Stimulated activated naive CD8-positive, alpha-beta T cell treated with anti-CD3 and anti-CD28 coated beads, Interleukin-15, Interleukin-2, amounts not matched to agents 100 ng/mL and 50 ng/mL, for 24 hours (primary cell): ENCODE data around the gene ACO2.
A peak's percentile ranks its signal among the peaks of the same experiment; 100 is the strongest.
"Not testable (repeated sequence)": the region's sequence is repeated elsewhere in the genome, so short reads cannot be mapped to it uniquely, and the experiment has no call there.

ENCODE experiments used
- H3K27ac Mint-ChIP-seq: one replicate; pipeline ENCODE4 v1.8.0; 2021; ENCODE audit warnings: mild to moderate bottlenecking, mixed read lengths
- H3K27me3 Mint-ChIP-seq: one replicate; pipeline ENCODE4 v1.8.0; 2021; ENCODE audit warnings: mixed read lengths
- H3K36me3 Mint-ChIP-seq: one replicate; pipeline ENCODE4 v1.8.0; 2021; ENCODE audit warnings: low read depth, mixed read lengths
- H3K4me1 Mint-ChIP-seq: one replicate; pipeline ENCODE4 v1.8.0; 2021; ENCODE audit warnings: low read depth, mixed read lengths
- H3K4me3 Mint-ChIP-seq: one replicate; pipeline ENCODE4 v1.8.0; 2021; ENCODE audit warnings: mild to moderate bottlenecking, mixed read lengths
- H3K9me3 Mint-ChIP-seq: one replicate; pipeline ENCODE4 v1.8.0; 2021; ENCODE audit warnings: mixed read lengths

Gene ACO2

DNA sequence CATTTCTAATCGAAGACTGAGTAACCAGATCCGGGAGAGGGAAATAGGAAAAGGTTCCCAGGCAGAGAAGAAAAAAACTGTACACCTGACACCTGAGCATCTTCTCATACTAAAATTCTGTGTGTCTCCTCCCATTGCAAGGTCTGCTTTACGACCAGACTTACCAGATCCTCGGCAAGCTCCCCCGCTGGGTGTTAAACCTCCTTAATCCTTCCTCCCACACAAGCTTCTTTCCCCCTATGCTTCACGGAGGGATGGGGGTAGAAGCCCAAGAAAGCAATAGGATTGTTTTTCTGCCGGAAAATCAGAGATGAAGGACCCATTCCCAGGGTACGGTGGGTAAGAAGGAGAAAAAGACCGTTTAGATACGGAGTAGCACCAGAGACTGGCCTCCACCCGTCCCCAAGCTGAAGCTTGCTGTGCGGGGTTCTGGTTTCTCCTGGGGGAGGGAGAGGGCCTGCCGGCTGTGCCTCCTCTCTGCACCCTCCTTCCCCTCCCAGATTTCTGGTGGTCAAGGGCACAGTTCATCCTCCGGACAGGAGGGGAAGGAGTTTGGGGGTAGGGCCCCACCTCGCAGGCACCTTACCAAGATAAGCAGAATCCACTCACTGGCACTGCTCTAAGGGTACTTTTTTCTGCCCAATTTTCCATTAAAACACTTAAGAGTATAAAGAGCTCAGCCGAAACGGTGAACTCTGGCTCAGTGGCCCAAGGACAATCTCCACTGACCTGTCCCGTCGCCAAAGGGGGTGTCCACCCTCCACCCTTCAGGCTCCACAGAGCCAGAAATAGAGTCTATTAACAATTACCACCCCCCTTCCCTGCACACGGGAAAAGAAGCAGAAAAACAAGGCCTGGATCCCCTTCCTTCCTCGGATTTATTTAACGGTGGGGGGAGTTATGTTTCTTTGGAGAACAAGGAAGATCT lies 23.5 kb upstream of the ACO2 start:
- Mint-ChIP-seq H3K4me3 (peak overlapping the region; percentile 92), H3K4me1 (peaks cover 34% of the 10 kb centered on the region), H3K27ac (peak overlapping the region; percentile 99), H3K9me3 (no peaks in the 10 kb centered on the region), H3K36me3 (peaks cover 26% of the 10 kb centered on the region), H3K27me3 (no peaks in the 10 kb centered on the region)

- Mint-ChIP-seq H3K4me1 (peaks cover 29% of the 10 kb centered on the region), H3K36me3 (peaks cover 26% of the 10 kb centered on the region), H3K27me3 (no peaks in the 10 kb centered on the region), H3K27ac (peak overlapping the region; percentile 99), H3K4me3 (peak overlapping the region; percentile 92), H3K9me3 (no peaks in the 10 kb centered on the region)
Observed at GRCh38 chr22:41446057-41446501, 22.8 kb upstream of the ACO2 start.

DNA sequence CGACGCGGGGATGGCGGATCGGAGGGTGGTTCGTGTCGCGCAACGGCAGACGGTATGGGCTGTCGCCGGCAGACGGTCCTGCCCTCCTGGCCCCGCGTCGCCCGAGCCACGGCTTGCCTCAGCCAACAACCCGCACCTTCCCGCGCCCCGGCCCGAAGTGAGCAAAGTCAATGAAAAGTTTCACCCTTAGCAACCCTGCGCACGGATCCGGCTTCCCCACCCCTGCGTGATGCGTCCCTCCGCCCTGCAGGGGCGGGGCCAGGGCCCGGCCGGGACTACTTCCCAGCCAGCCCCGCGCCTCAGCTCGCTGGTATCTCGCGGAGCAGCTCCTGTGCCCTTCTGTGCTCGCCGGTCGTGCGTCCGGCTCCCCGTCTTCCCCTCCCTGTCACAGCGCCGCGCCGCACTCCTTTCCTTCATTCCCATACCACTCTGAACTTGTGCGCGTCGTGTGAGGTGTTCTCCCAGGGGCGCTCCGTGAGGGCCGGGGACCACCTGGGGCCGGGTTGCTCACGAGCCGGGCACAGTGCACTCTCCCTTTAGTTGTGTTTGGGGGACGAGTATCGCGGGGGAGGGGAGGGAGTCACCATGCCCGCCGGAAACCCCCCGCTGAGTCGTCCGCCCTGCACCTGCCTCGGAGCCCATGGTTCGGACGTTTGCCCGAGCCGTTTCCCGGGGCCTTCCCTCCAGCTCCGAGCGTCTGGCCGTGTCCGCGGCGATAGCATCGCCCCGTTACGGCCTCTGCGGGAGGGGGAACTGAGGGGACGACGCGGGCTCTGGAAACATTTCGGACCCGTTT lies 22.1 kb upstream of the ACO2 start, which contains the start of gene TOB2:
TSS of gene TOB2 (minus strand) at position 163 of the 796 bp plus-strand sequence. CDS start 9,456 bp downstream, outside the sequence.
- H3K36me3 Mint-ChIP-seq: peaks cover 26% of the 10 kb centered on the region
- no peaks in the 10 kb centered on the region for H3K27me3 Mint-ChIP-seq
- no peaks in the 10 kb centered on the region for H3K9me3 Mint-ChIP-seq
- H3K27ac Mint-ChIP-seq: peak within 1 kb of the TSS; percentile 99
- H3K4me1 Mint-ChIP-seq: peaks cover 26% of the 10 kb centered on the region
- H3K4me3 Mint-ChIP-seq: peak within 1 kb of the TSS; percentile 92

- Mint-ChIP-seq H3K4me3 (peak overlapping the region; percentile 92), H3K9me3 (no peaks in the 10 kb centered on the region), H3K36me3 (peaks cover 24% of the 10 kb centered on the region), H3K4me1 (peaks cover 23% of the 10 kb centered on the region), H3K27me3 (no peaks in the 10 kb centered on the region), H3K27ac (peak overlapping the region; percentile 99)
Observed at GRCh38 chr22:41447435-41448188, 21.3 kb upstream of the ACO2 start.

GRCh38 chr22:41448189-41448808 lies 20.6 kb upstream of the ACO2 start:
- H3K27me3 Mint-ChIP-seq: no peaks in the 10 kb centered on the region

GRCh38 chr22:41458161-41458728 lies 10.7 kb upstream of the ACO2 start:
- Mint-ChIP-seq H3K4me1 (peaks cover 1% of the 10 kb centered on the region), H3K4me3 (no peak overlapping the region), H3K36me3 (peaks cover 50% of the 10 kb centered on the region), H3K9me3 (no peaks in the 10 kb centered on the region), H3K27me3 (no peaks in the 10 kb centered on the region), H3K27ac (peak overlapping the region; percentile 28)

More at GRCh38 chr22:41448189-41448808, 20.6 kb upstream of the ACO2 start:
- no peaks in the 10 kb centered on the region for H3K9me3 Mint-ChIP-seq
- peak overlapping the region; percentile 99 for H3K27ac Mint-ChIP-seq
- H3K36me3 Mint-ChIP-seq: peaks cover 19% of the 10 kb centered on the region
- H3K4me1 Mint-ChIP-seq: peaks cover 19% of the 10 kb centered on the region
- H3K4me3 Mint-ChIP-seq: peak overlapping the region; percentile 92

GRCh38 chr22:41459431-41459830 lies 9.5 kb upstream of the ACO2 start:
- Mint-ChIP-seq H3K4me3 (no peak overlapping the region), H3K27me3 (no peaks in the 10 kb centered on the region), H3K36me3 (peaks cover 52% of the 10 kb centered on the region), H3K4me1 (peaks cover 6% of the 10 kb centered on the region), H3K27ac (no peak overlapping the region), H3K9me3 (no peaks in the 10 kb centered on the region)

DNA sequence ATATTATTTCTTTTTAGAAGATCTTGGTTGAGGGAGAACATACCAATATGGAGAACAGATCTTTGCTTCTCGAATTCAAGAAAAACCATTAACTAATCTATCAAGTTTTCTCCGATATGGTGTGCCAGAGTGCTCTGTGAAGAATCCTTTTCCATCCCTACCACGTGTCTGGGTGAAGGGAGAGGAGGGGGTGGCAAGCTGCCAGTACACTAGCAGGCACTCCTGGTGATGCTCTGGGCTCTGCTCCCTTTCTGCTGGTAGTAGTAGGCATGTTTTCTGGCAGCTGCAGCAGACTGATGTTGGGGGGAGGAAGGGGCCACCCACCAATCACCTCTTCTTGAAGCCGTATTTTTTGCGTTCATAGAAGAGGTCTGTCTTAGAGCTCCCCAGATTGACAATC lies 8.8 kb upstream of the ACO2 start:
- not testable (repeated sequence) for H3K27ac Mint-ChIP-seq, H3K27me3 Mint-ChIP-seq, H3K4me3 Mint-ChIP-seq, H3K9me3 Mint-ChIP-seq
- Mint-ChIP-seq H3K4me1 (peaks cover 10% of the 10 kb centered on the region), H3K36me3 (peaks cover 58% of the 10 kb centered on the region)

- Mint-ChIP-seq H3K4me1 (peaks cover 24% of the 10 kb centered on the region), H3K36me3 (peaks cover 67% of the 10 kb centered on the region), H3K27me3 (no peaks in the 10 kb centered on the region), H3K4me3 (no peak overlapping the region), H3K27ac (no peak overlapping the region), H3K9me3 (no peaks in the 10 kb centered on the region)
Observed at GRCh38 chr22:41461901-41462300, 7.0 kb upstream of the ACO2 start.

GRCh38 chr22:41469218-41469851 lies 418 bp downstream of the ACO2 start:
- H3K9me3 Mint-ChIP-seq: no peaks in the 10 kb centered on the region
- peak overlapping the region; percentile 81 for H3K4me3 Mint-ChIP-seq
- no peaks in the 10 kb centered on the region for H3K27me3 Mint-ChIP-seq
- peaks cover 68% of the 10 kb centered on the region for H3K4me1 Mint-ChIP-seq
- peak overlapping the region; percentile 96 for H3K27ac Mint-ChIP-seq
- H3K36me3 Mint-ChIP-seq: peaks cover 50% of the 10 kb centered on the region

GRCh38 chr22:41470886-41471285 lies 2.0 kb downstream of the ACO2 start:
- Mint-ChIP-seq H3K27ac (peak overlapping the region; percentile 96), H3K9me3 (no peaks in the 10 kb centered on the region), H3K4me1 (peaks cover 60% of the 10 kb centered on the region), H3K36me3 (peaks cover 40% of the 10 kb centered on the region), H3K27me3 (no peaks in the 10 kb centered on the region), H3K4me3 (peak overlapping the region; percentile 81)

GRCh38 chr22:41471568-41471967 lies 2.7 kb downstream of the ACO2 start:
- Mint-ChIP-seq H3K9me3 (no peaks in the 10 kb centered on the region), H3K27ac (peak overlapping the region; percentile 40), H3K4me3 (no peak overlapping the region), H3K36me3 (peaks cover 36% of the 10 kb centered on the region), H3K27me3 (no peaks in the 10 kb centered on the region), H3K4me1 (peaks cover 59% of the 10 kb centered on the region)

DNA sequence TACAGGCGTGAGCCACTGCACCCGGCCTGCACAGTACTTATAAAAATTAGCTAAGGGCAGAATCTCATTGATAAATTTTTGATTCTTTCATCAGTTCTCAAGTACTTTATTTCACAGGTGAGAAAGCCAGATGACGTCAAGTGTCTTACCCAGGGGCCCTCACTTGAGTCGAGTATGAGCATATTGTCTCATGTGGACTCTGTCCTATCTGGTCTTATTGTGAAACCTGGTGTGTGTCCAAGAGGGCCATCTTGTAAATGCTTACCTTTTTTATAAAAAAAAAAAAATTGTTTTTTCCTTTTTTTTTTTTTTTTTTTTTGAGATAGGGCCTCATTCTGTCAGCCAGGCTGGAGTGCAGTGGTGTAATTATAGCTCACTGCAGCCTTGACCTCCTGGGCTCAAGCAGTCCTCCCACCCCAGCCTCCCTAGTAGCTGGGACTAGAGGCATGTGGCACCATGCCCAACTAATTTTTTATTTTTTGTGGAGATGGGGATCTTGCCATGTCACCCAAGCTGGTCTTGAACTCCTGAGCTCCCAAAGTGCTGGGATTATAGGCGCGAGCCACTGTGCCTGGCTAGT lies 6.0 kb downstream of the ACO2 start:
- H3K4me3 Mint-ChIP-seq: no peak overlapping the region
- no peaks in the 10 kb centered on the region for H3K9me3 Mint-ChIP-seq
- no peaks in the 10 kb centered on the region for H3K27me3 Mint-ChIP-seq
- H3K4me1 Mint-ChIP-seq: peaks cover 62% of the 10 kb centered on the region
- H3K27ac Mint-ChIP-seq: no peak overlapping the region
- peaks cover 17% of the 10 kb centered on the region for H3K36me3 Mint-ChIP-seq
